NCI-H2227 (cell line): Measurements from ENCODE around the gene MAP7D1.
A peak's percentile ranks its signal among the peaks of the same experiment; 100 is the strongest.

Source experiments
- DNase-seq: peaks from one replicate; lab custom pipeline; 2025; ENCODE audit not compliant: unreplicated experiment; lab: John Stamatoyannopoulos, UW

MAP7D1 gene

GRCh38 chr1:36126797-36127500, 29.0 kb upstream of the MAP7D1 start:
- DNase-seq: no peak

- DNase-seq: no peak
Measured at GRCh38 chr1:36128126-36128904, 27.6 kb upstream of the MAP7D1 start.

- no peak for DNase-seq
Measured at GRCh38 chr1:36128905-36129206, 27.1 kb upstream of the MAP7D1 start.

GRCh38 chr1:36132029-36132428, 23.9 kb upstream of the MAP7D1 start:
- DNase-seq: no peak

GRCh38 chr1:36133484-36133883, 22.5 kb upstream of the MAP7D1 start:
- DNase-seq: no peak

- DNase-seq: no peak
Measured at GRCh38 chr1:36134031-36134430, 21.9 kb upstream of the MAP7D1 start.

- DNase-seq: peak; percentile 63
Measured at GRCh38 chr1:36134505-36135329, 21.2 kb upstream of the MAP7D1 start.

GRCh38 chr1:36135330-36135667, 20.7 kb upstream of the MAP7D1 start:
- DNase-seq: no peak

GRCh38 chr1:36135796-36136195, 20.2 kb upstream of the MAP7D1 start:
- no peak for DNase-seq

- DNase-seq: no peak
Measured at GRCh38 chr1:36136535-36136934, 19.4 kb upstream of the MAP7D1 start.

- DNase-seq: no peak
Measured at GRCh38 chr1:36137226-36137625, 18.7 kb upstream of the MAP7D1 start.

- no peak for DNase-seq
Measured at GRCh38 chr1:36137776-36138175, 18.2 kb upstream of the MAP7D1 start.

- no peak for DNase-seq
Measured at GRCh38 chr1:36139521-36139920, 16.4 kb upstream of the MAP7D1 start.

- DNase-seq: no peak
Measured at GRCh38 chr1:36142121-36142520, 13.8 kb upstream of the MAP7D1 start.

GRCh38 chr1:36143424-36143823, 12.5 kb upstream of the MAP7D1 start:
- no peak for DNase-seq

GRCh38 chr1:36144413-36144812, 11.5 kb upstream of the MAP7D1 start:
- DNase-seq: no peak

- DNase-seq: no peak
Measured at GRCh38 chr1:36148821-36149236, 7.1 kb upstream of the MAP7D1 start.

- DNase-seq: peak; percentile 99
Measured at GRCh38 chr1:36149237-36149972, 6.6 kb upstream of the MAP7D1 start, which contains the start of gene TRAPPC3. TSS of gene TRAPPC3 (minus strand) at chr1:36149486. CDS start at chr1:36149378, 108 bp downstream.

- no peak for DNase-seq
Measured at GRCh38 chr1:36149973-36150295, 6.0 kb upstream of the MAP7D1 start.

GRCh38 chr1:36150296-36151133, 5.4 kb upstream of the MAP7D1 start:
- peak; percentile 87 for DNase-seq
